Breast epithelium (tissue), 4 donors: ENCODE data around the gene TMEM182. TPM values are rescaled to one million over a fixed set of nuclear protein-coding genes. Genes with fewer than 3 reads are reported as not detected.

Source experiments
- DNase-seq, 2 donors: peaks; one replicate each; pipeline ENCODE4 v3.0.0-alpha.2; 2019; ENCODE audit warnings: low spot score in 2 of 2
- H3K27ac ChIP-seq, 2 donors: fragments of 200-600 bp; sonication (generic) in 1 of 2; one replicate each; pipeline ENCODE4 v1.5.1; 2016 to 2019; ENCODE audit warnings: mild to moderate bottlenecking in 1 of 2
- H3K27me3 ChIP-seq, 2 donors: fragments of 200-600 bp; sonication (generic) in 1 of 2; one replicate each; pipeline versions ENCODE4 v1.5.1 to v1.6.0; 2017 to 2019; ENCODE audit warnings: control low read depth in 1 of 2, mild to moderate bottlenecking in 1 of 2
- H3K36me3 ChIP-seq: fragments of 200-600 bp; one replicate; pipeline ENCODE4 v1.5.1; 2019
- H3K4me1 ChIP-seq, 2 donors: fragments of 200-600 bp; sonication (generic); one replicate each; pipeline ENCODE4 v1.5.1; 2016 to 2019; ENCODE audit warnings: control low read depth in 1 of 2
- H3K4me3 ChIP-seq, 3 donors: fragments of 200-600 bp; sonication (generic); 1 replicate in 2 of 3; 2 replicates in 1 of 3; pipeline ENCODE4 v1.5.1; 2016 to 2019; ENCODE audit warnings: mild to moderate bottlenecking in 3 of 3, moderate library complexity in 2 of 3
- H3K9me3 ChIP-seq, 2 donors: fragments of 200-600 bp; sonication (generic) in 1 of 2; one replicate each; pipeline ENCODE4 v1.5.1; 2016 to 2019; ENCODE audit warnings: control low read depth in 1 of 2
- CTCF ChIP-seq, 3 donors: fragments of 450-650 bp; IDR thresholded peaks; one replicate each; pipeline ENCODE4 v1.5.1; 2016 to 2017; ENCODE audit warnings: antibody characterized with exemption in 3 of 3, mild to moderate bottlenecking in 3 of 3, moderate library complexity in 3 of 3
- POLR2A ChIP-seq: fragments of 450-650 bp; IDR thresholded peaks from one replicate; pipeline ENCODE4 v1.6.1; 2016; ENCODE audit warnings: antibody characterized with exemption, mild to moderate bottlenecking, moderate library complexity
- POLR2AphosphoS5 ChIP-seq, 3 donors: sonication (generic); formaldehyde crosslinking; IDR thresholded peaks; one replicate each; pipeline ENCODE4 v1.6.1; 2017; ENCODE audit warnings: antibody characterized with exemption in 3 of 3
- intact Hi-C: fragments of 100-400 bp; cut with DNase I; formaldehyde crosslinking; loops from one replicate; pipeline ENCODE4 v1.15.1; 2023; ENCODE audit warnings: low total_unique reads
- total RNA-seq, 3 donors: library from RNA; depleted of rRNA; stranded (reverse); fragments of >200 nt; gene quantifications; one replicate each; pipeline ENCODE4 v1.1.0, GENCODE V29; 2016

Gene TMEM182
- total RNA-seq, 3 donors from 2014 or later: 2.2 to 5.3 (median 3.3) TPM

GRCh38 chr2:102773149-102773705 is 11.4 kb downstream of the TMEM182 start:
- TF ChIP-seq POLR2A: no peak
- no peak for TF ChIP-seq POLR2AphosphoS5 (IDR thresholded peaks at IDR 0.05)
- TF ChIP-seq CTCF (IDR thresholded peaks at IDR 0.05): no peak
- Histone ChIP-seq H3K9me3 (no peaks in the 10 kb centered on the region), H3K27me3 (no peaks in the 10 kb centered on the region), H3K27ac (no peak overlapping the region), H3K36me3 (no peaks in the 10 kb centered on the region), H3K4me3 (no peak overlapping the region), H3K4me1 (no peaks in the 10 kb centered on the region)
- intact Hi-C loops: loop anchor here (5.0 kb wide), 1 partner anchor 1629 kb away; no protein-coding TSS in a partner anchor
- DNase-seq: no peak

- intact Hi-C loops: no loop called here
- H3K27ac ChIP-seq: no peak overlapping the region
- H3K4me1 ChIP-seq: no peaks in the 10 kb centered on the region
- no peaks in the 10 kb centered on the region for H3K36me3 ChIP-seq
- DNase-seq: no peak
- H3K27me3 ChIP-seq: no peaks in the 10 kb centered on the region
- no peak overlapping the region for H3K4me3 ChIP-seq
- TF ChIP-seq CTCF (IDR thresholded peaks at IDR 0.05): no peak
- TF ChIP-seq POLR2AphosphoS5 (IDR thresholded peaks at IDR 0.05): no peak
- TF ChIP-seq POLR2A: no peak
- H3K9me3 ChIP-seq: no peaks in the 10 kb centered on the region
Measured at GRCh38 chr2:102778260-102778659, 16.4 kb downstream of the TMEM182 start.

GRCh38 chr2:102780467-102780866 is 18.6 kb downstream of the TMEM182 start:
- TF ChIP-seq POLR2A (no peak), POLR2AphosphoS5 (IDR thresholded peaks at IDR 0.05) (no peak), CTCF (IDR thresholded peaks at IDR 0.05) (no peak)
- no peaks in the 10 kb centered on the region for H3K9me3 ChIP-seq
- no peak overlapping the region for H3K27ac ChIP-seq
- no peaks in the 10 kb centered on the region for H3K4me1 ChIP-seq
- H3K4me3 ChIP-seq: no peak overlapping the region
- DNase-seq: no peak
- intact Hi-C loops: no loop called here
- no peaks in the 10 kb centered on the region for H3K27me3 ChIP-seq
- no peaks in the 10 kb centered on the region for H3K36me3 ChIP-seq

- Histone ChIP-seq H3K4me1 (no peaks in the 10 kb centered on the region), H3K4me3 (no peak overlapping the region), H3K36me3 (no peaks in the 10 kb centered on the region), H3K9me3 (no peaks in the 10 kb centered on the region), H3K27me3 (no peaks in the 10 kb centered on the region), H3K27ac (no peak overlapping the region)
- TF ChIP-seq POLR2AphosphoS5 (IDR thresholded peaks at IDR 0.05) (no peak), CTCF (IDR thresholded peaks at IDR 0.05) (no peak), POLR2A (no peak)
- DNase-seq: no peak
- intact Hi-C loops: no loop called here
Measured at GRCh38 chr2:102782187-102782586, 20.4 kb downstream of the TMEM182 start.

- H3K27ac ChIP-seq: no peak overlapping the region
- no peaks in the 10 kb centered on the region for H3K9me3 ChIP-seq
- TF ChIP-seq POLR2AphosphoS5 (IDR thresholded peaks at IDR 0.05): no peak
- no peak for TF ChIP-seq POLR2A
- TF ChIP-seq CTCF (IDR thresholded peaks at IDR 0.05): no peak
- intact Hi-C loops: no loop called here
- DNase-seq: no peak
- H3K4me3 ChIP-seq: no peak overlapping the region
- no peaks in the 10 kb centered on the region for H3K27me3 ChIP-seq
- H3K36me3 ChIP-seq: no peaks in the 10 kb centered on the region
- no peaks in the 10 kb centered on the region for H3K4me1 ChIP-seq
Measured at GRCh38 chr2:102782933-102783332, 21.1 kb downstream of the TMEM182 start.
